Activated CD4-positive, CD25-positive, alpha-beta regulatory T cell treated with anti-CD3 and anti-CD28 coated beads, Interleukin-2, amount 50 U/mL, for 16 hours (primary cell): Measurements from ENCODE around the gene SIRT7.
A peak's percentile ranks its signal among the peaks of the same experiment; 100 is the strongest.

Experiments used
- DNase-seq: peaks from one replicate; pipeline ENCODE4 v3.0.0-alpha.2; 2020; ENCODE audit warnings: low read depth, low spot score

The SIRT7 gene

DNA sequence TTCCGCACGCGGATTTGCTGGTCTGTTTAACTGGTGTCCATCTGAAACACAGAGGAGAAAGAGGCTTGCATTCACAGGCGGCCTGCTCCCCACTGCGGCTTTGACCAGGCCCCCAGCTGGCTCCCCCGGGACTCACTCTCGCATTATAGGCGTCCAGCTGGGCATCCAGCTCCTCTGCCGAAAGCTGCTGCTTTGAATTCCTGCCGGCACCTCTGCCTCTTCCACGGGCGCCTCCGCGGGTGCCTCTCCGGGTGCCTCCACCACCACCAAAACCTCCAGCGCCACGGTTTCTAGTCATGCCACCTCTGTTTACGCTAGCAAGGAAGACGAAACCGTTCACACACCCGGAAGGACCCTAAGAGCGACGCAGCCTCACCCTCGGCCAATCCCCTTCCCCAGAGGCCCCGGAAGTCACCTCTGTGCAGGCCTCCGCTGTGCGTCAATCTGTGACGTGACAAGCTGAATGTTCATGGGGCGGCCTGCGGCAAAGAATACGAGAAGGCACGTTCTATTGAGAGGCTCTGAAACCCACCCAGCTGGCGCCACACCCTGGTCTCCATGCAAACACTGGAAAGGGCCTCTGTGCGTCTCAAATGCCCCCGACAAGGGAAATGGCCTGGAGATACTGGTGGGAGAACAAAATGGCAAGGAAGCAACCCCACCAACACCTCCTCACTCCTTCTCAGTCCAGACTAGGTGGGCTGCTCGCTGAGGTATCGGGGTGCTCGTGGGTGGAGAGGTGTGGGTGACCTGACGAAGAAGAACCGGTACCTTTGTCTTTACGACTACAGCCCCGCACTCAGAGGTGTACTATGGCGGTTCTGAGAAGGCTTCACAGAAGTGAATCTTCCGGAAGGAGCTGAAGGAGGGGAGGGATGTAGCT lies 29.6 kb downstream of the SIRT7 start:
- no peak for DNase-seq

DNA sequence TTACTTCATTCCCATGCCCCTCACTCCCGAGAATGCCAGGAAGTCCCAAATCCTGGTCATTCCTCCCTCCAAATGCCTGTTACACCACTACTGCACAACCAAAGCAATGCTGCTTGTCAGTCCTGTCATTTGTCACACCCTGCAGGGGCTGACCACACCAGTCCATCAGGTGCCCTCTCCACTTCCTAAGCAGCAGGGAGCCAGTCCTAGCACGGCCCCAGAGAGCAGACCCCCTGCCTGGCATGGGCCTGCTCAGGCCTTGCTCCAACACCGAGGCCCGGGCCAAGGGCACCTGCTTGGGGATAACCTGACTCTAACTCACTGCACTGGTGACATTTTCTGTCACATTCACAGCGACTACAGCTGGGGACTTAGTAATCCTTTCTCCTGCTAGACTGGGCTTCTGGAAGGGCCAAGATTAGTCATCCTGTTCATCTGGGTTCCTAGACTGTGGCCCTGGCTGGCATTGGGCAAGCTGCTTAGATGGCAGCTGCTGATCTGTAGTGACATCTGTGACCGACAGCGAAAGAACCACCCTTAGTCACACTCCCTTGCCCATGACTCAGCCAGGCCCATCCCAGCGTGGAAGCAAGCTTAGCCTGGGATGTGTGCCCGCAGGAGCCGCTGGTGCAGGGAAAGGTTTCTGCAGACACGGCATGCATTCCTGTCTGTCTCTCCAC lies 32.0 kb downstream of the SIRT7 start:
- DNase-seq, result no peak

DNA sequence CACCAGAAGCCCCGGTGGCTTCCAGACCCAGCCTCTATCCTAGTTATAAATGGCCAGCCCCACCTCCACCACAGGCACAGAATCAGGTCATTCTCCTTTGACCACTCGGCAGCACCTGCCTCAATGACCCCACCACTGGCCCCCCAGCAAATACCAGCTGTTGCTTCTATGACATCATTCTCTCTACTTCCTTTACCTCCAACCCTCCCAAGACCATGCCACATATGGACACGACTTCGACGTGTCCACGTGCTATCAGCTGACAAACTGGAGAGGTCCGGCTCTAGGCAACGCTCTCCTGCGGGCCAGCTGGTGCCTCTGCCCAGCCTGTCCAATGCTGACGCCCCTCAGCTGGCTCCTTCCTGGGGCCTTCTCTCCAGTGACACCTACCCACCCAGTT lies 32.5 kb downstream of the SIRT7 start:
- DNase-seq, result no peak

DNA sequence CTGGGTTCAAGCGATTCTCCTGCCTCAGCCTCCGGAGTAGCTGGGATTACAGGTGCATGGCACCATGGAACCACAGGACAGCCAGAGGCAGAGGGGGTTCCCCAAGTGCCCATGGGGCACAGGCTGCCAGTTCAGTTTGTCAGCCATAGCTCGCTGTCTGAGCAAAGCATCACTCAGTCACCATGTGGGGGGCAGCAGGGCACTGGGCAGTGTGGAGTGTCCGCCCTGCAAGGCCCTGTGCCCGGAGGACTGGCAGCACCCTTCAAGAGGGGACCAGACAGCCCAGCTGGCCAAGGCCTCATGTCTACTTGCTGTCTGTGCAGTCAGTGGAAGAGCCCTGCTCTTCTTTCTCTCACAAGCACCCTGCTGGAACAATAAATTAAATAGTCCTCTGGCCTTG lies 33.0 kb downstream of the SIRT7 start:
- DNase-seq, result no peak

DNA sequence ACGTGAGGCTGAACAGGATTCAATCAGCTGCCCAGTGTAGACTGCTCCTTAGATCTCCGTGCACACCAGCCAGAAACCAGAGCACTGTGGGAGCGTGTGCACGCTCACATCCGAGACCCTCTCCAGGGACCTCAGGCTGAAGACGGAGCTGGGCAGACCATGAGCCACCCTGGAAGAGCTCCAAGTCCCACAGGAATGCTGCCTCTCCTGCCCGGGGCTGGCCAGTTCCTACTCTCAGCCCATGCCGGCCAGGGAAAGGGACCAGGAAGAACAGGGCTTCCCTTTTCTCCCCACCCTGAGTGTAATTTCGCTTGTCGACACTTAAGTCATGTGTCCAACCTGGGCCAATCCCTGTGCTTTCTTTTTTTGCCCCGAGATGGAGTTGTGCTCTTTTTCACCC lies 33.5 kb downstream of the SIRT7 start:
- no peak for DNase-seq

DNA sequence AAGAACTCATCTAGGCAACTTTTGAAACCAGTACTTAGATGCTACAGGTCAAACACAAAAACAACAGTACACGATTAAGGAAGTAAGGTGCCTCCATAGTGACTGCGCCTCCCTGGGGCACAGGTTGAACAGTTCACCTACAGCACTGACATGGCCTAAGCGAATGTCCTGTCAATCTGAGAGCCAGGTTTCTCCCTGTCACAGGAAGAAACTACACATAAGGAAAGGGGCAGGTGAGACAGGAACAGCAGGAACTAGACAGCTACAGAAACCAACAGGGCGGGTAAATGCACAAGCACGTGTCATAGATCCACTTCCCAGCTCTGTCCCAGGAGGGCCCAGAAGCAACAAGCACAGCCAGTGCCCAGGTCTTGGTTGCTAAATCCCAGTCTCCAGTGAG lies 38.9 kb downstream of the SIRT7 start:
- DNase-seq, result no peak

DNA sequence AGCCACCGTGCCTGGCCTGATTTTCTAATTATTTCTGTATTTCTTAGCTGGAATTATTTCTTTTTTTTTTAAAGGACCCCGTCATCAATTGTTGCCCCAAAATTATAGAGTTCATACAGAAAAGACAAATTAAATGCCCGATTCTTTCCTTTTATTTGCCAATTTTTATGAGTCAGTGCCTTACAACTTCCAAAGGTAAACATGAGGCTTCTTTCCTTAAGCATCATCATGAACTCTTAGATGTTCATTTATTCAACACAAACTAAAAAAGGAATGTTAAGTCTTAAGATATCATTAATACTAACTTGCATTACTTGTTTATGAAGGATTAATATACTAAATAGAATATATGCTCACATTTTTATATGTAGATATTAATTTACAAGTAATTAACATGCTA lies 39.7 kb downstream of the SIRT7 start:
- DNase-seq, result no peak

DNA sequence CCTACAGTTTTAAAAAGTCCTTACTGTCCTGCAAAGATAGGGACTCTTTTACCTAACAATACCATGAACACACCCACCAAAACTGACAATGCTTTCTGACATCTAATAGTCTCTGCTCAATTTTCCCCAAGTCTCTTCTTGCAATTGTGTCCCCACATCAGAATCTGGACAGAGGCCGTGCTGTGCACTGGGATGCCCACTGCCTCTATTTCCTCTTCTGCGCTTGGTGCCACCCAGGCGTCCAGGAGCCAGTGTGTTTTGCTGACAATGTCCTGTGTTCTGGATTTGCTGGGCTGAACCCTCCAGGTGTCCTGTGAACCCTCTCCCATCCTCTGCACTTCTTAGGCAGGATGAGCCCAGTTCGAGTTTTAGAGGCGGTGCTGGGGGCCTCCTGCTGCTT lies 40.4 kb downstream of the SIRT7 start:
- DNase-seq, result no peak

DNA sequence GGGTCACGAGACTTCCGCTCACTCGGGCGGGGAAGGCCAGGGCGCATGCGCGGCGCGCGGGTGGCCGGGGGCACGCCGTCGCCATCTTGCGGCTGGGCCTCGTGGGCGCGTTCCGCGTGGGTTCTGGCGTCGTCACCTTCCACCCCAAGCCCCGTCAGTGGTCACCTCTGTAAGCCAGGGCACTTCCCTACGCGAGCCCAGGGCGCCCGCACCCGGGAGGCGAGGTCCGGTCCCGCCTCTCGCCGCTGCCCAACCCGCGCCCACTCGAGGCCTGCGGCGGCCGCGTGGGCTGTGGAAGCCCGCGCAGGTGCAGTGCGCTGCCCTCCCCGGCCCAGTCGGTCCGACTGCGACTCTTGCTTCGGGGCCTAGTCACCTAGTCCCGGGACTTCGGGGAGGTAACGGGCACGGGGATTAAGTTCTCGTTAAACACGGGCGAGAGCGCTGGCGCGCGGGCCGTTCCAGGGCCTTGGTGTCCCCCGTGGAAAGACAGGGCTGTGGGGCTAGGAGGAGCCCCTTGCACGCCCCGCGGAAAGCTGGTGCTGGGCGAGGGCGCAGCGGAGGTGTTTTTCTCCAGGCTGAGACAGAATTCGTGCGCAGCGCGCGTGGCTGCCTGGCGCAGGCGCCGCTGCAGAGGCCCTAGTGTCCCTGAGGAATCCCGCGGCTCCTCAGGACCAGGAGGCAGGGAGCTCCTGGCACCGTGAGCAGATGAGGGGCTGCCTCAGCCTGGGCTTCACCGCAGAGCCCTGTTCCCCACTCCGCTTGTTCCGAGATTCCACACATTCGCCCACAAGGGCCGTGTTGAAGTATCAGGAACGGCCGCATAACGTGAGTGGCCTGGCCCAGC lies 46.4 kb downstream of the SIRT7 start:
- DNase-seq, result peak; percentile 91

DNA sequence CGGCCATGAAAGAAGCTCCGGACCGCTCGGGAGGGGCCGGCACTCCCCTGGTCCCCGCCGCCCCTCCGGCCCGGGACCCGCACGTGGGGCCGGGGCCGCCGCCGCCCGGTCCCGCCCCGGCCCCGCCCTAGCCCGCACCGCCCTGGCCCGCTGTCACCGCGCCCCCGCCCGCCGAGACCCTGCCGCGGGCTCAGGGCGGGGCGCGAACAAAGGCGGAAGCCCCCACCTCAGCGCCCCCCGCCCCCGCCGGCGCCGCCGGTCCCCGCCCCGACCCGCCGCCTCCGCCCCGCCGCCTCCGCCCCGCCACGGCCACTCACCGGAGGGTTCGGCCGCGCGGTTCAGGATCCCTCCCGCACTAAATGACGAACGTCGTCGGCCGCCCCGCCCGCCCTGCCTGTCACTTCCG lies 47.0 kb downstream of the SIRT7 start, which contains the start of gene ARHGDIA:
Gene ARHGDIA (minus strand): TSS at position 357 of the 406 bp plus-strand sequence. CDS start 1,407 bp downstream, outside the sequence.
- DNase-seq, result no peak

DNA sequence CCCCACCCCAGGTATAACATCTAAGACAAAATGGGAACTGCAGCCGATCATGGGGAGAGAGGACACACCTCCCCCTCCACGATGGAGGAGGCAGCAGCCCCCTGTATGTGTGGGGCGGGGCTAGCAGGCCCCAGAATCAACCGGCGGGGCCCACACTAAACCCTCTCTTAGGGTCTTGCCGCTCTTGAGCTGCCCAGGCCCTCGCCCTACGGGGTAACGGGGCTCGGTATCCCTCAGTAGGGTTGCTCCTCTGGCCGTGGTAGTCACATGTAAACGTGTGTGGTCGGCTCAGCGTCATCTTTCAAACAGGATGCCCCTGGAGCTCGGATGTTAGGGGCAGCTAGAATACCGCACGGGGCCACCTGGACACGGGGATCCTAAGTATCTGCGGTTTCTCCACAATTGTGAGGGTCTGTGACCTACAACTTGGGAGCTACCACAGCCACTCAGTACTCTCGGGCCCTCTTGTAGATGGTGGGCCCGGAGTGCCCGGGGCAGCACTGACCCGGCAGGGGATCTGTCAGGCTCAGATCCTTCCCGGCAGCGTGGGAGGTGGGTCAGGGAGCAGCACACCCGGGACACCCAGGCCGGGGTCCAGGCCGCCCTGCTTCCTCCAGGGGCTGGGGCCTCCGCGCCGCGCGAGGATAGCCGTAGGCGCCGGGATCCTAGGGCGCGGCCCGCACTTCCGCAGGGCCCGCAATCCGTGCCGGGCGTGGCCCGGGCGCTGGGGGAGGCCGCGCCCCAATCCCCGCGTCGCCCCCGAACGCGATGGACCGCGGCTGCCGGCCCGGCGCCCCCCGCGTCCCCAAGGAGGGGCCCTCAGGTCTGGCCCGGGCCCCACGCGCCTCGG lies 47.6 kb downstream of the SIRT7 start:
- DNase-seq, result no peak

DNA sequence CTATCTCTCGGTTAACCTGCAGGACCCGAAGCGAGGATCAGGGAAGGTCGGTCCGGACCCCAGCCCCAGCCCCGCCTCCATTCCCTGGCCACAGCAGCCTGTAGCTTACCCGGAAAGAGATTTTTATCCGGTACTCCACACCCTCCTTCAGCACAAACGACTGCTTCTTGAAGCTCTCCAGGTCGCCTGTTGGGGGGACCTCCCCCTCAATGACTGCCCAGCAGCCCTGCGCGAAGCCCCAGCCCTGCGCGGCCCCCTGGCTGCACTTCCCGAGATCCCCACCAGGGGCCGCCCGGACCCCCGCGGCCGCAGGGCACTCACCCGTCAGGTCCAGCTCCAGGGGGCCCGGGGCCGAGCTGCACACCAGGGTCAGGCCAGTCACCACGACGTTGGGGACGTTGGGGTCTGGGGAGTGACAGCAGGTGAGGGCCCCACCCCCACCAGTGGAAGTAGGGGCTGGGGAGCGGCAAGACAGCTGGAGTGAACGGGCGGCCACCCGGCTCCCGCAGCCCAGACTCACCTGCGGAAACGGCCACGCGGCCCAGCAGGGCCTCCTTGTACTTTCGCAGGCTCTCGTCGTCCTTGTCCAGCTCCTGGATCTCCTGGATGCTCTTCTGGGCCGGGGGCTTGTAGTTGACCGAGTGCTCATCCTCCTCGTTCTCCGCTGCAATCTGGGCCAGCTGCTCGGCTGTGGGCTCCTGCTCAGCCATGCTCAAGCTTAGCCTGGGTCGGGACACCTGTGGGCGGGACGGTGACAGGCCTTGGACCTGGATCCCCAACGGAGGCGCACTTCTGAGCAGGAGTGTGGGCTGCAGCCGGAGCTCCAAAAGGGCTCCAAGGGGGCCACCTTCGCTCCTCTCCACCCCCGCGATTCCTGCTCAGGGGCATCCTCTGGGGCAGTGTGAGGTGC lies 48.5 kb downstream of the SIRT7 start:
- no peak for DNase-seq

DNA sequence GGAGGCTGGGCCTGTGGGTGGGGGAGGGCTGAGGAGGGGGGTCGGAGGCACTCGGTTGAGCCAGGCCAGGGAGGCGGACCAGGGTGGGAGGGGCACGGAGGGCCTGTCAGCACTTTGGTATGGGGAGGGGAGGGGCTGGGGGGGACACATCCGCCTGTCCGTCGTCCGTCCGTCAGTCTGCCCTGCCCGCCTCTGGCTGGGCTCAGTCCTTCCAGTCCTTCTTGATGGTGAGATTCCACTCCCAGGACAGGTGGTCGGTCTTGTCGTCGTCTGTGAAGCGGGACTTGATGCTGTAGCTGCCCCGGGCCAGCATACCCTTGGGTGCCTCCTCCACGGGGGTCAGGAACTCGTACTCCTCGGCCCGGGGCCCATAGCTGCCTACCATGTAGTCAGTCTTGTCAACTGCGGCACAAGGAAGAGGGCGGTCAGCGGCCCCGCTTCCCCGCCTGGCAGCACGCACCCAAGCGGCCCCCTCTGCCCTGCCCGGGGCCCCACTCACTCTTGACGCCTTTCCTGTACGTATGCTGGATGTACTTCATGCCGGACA lies 49.2 kb downstream of the SIRT7 start:
- DNase-seq, result no peak

DNA sequence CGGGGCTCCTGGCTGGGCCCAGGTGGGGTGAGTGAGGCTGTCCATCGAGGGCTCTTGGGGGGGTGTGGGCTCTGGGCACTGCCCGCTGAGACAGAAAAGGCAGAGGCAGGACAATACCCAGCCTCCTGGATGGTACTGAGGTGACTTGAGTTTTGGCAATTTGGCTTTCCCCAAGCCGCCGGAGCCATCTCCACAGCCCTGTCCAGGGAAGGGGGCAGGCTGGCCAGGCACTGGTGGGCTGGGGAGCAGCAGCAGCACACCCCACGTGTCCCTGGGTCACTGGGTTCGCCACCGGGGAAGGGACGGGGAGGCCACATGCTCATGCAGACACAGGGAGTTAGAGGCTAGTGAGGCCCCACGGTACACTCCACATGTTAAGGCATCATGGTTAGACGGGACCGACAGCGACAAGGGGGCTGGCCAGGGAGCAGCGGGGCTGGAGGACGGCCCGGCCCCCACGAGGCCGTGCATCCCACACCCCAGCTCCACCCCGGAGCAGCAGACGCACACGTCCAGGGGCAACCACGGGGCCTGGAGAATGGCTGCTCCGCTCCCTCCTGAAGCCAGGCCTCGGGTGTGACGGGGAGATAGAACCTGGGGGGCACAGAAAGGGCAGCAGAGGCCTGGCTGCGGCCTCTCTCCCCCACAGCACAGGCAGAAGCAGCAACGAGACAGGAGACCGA lies 49.8 kb downstream of the SIRT7 start:
- no peak for DNase-seq

DNA sequence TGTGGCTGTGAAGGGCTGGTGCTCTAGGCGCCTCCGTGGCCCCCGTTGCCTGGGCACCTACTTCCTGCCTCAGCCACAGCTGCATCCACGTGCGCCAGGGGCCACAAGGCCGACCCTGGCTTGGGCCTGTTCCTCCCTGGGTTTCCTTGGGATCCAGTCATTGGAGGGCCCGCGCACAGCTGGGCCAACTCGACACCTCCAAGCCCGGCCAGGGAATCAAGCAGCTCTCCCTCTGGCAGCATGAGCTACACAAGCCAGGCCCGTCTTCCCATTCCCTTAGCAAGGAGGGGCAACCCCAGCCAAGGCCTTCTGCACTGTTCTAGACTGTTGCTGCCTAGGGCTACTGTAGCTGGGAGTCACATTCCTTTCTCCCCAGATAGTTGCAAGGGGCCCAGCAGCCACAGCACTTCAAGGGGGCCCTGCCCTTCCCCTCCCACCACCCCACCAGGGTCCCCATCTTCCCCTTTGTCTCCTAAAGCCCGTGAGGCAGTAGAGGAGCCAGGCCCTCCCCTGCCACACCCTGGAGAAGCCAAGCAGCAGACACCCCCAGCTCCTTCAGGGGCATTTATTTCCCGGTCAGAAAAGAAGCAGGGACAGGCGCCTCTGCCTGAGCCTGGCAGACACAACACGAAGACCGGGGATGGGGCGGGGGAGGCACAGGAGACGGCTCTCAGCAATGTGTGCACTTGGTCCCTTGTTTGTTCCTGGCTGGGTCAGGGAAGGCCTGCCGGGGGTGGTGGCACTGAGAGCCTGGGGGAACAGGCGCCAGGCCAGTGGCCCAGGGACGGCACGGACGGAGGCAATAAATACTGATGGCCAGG lies 50.6 kb downstream of the SIRT7 start:
- DNase-seq, result no peak

DNA sequence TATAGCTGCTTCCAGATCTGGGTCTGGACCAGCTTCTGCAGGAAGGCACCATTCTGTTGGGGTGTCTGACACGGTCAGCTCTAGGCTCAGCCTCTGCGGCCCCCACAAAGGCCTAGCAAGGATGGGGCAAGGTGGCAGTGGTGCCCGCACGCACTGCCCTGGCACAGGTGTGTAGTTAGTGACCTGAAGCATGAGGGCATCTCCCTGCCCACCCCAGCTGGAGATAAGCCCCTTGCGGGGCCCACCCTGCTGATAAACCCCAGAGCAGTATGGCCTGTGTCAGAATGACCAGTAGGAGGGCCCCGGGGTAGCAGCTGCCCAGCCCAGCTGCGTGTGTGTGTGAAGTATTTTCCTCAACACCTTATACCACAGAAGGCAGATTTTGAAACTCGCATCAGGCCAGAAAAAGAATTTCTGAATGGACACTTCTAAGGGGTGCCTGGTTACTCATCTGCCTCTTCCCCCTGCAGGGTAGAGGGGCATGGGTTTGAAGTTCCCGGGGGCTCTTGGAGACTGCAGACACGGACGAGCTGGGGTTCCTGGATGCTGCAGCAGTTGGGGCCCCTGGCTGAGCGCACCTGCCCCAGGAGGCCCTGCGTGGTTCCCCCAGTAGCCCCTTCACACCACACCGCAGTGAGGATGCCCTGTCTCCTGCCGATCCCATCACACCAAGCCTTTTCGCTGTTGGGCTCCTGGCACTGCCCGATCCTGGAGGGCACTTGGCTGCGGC lies 51.4 kb downstream of the SIRT7 start:
- DNase-seq, result no peak

DNA sequence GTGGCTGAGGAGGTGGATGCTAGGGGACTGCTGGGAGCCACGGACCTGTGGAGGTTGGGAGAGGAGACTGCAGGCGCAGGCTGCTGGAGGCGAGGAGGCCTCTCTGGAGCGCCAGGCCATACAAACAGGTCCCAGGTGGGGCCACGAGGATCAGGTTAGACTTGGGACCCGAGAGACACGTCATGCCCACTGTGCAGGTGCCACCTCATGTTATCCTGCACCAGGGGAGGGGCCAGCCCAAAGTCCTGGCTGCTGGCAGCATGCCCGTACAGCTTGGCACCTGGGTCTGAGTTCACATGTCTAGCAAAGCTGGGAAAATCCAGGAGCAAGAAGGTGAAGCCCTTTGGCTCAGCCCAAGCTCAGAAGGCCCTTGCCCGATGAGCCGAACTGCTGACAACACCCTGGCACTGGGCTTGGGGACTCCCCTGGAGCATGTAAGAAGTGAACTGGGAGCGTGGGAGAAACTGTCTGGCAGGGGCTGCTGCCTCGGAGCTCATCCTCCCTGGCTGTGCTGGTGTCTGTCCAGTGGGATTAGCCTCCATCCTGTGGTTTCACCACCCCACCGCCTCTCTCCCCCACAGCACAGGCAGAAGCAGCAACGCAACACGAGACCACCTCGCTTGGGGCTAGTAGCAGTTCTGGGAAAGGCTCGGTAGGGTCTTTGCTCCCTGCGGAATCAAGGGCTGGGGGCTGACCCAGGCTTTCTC lies 52.1 kb downstream of the SIRT7 start:
- DNase-seq, result no peak
